Measurements from ENCODE around the gene GRPEL1. TPM values are rescaled to one million over a fixed set of nuclear protein-coding genes. Genes with fewer than 3 reads are reported as not detected.

Gene GRPEL1
- 10 to 100 TPM in 4 of 5 donors, not detected in 1; 11.4 to 53.6 (median 19.6) TPM for total RNA-seq
- 10 to 100 TPM; 20.5 to 33.6 (median 25.5) TPM for polyA plus RNA-seq
- long read RNA-seq, donor 1, transcript GRPEL1-201 (4 exons, 2,775 nt), result major isoform, 9 of 9 reads
- long read RNA-seq, donor 1, partial matches to known transcripts, result 0 of 9 reads
- long read RNA-seq, donor 1, other reads (novel, unspliced or antisense), result 0 of 9 reads
- long read RNA-seq, donor 2, transcript GRPEL1-201 (4 exons, 2,775 nt), result major isoform, 7 of 8 reads
- long read RNA-seq, donor 2, partial matches to known transcripts, result 0 of 8 reads
- long read RNA-seq, donor 2, other reads (novel, unspliced or antisense), result 0 of 8 reads
- long read RNA-seq, donor 3, transcript GRPEL1-201 (4 exons, 2,775 nt), result major isoform, 5 of 7 reads
- long read RNA-seq, donor 3, partial matches to known transcripts, result 0 of 7 reads
- long read RNA-seq, donor 3, other reads (novel, unspliced or antisense), result 0 of 7 reads
- long read RNA-seq, donor 4, partial matches to known transcripts, result 0 of 1 reads
- long read RNA-seq, donor 4, other reads (novel, unspliced or antisense), result 0 of 1 reads
- long read RNA-seq, donor 5, transcript GRPEL1-201 (4 exons, 2,775 nt), result major isoform, 11 of 12 reads
- long read RNA-seq, donor 5, partial matches to known transcripts, result 0 of 12 reads
- long read RNA-seq, donor 5, other reads (novel, unspliced or antisense), result 0 of 12 reads
- long read RNA-seq, donor 6, result 0 reads
- long read RNA-seq, donor 7, transcript GRPEL1-201 (4 exons, 2,775 nt), result major isoform, 11 of 11 reads
- long read RNA-seq, donor 7, partial matches to known transcripts, result 0 of 11 reads
- long read RNA-seq, donor 7, other reads (novel, unspliced or antisense), result 0 of 11 reads
- long read RNA-seq, donor 8, transcript GRPEL1-201 (4 exons, 2,775 nt), result major isoform, 12 of 13 reads
- long read RNA-seq, donor 8, partial matches to known transcripts, result 0 of 13 reads
- long read RNA-seq, donor 8, other reads (novel, unspliced or antisense), result 0 of 13 reads
- long read RNA-seq, donor 9, transcript GRPEL1-201 (4 exons, 2,775 nt), result major isoform, 11 of 11 reads
- long read RNA-seq, donor 9, partial matches to known transcripts, result 0 of 11 reads
- long read RNA-seq, donor 9, other reads (novel, unspliced or antisense), result 0 of 11 reads
- long read RNA-seq, donor 10, partial matches to known transcripts, result 0 of 4 reads
- long read RNA-seq, donor 10, other reads (novel, unspliced or antisense), result 0 of 4 reads

- no peaks in the 10 kb centered on the region for H3K9me3 ChIP-seq
- H3K27me3 ChIP-seq, result no peaks in the 10 kb centered on the region
- peak within 1 kb of the TSS; percentile 82 to 97 (median 90) for H3K4me3 ChIP-seq
- H3K4me1 ChIP-seq, result peaks cover 23 to 66% (median 44%) of the 10 kb centered on the region in 4 donors
- 0 to 2% (median 0%) methylated on average over 23 to 81 of the region's 81 CpGs for WGBS, 5 donors
- H3K27ac ChIP-seq, result peak within 1 kb of the TSS; percentile 92 to 96 (median 93)
- TF ChIP-seq POLR2A (IDR thresholded peaks at IDR 0.05), result peak in 2 of 4 donors; percentile 90 to 94
- TF ChIP-seq POLR2AphosphoS5 (IDR thresholded peaks at IDR 0.05), result peak; percentile 98 to 100 (median 100)
- TF ChIP-seq EP300 (IDR thresholded peaks at IDR 0.05), result no peak
- intact Hi-C loops (cut with DNase I; ENCODE audit: low total_unique reads), result no loop called here
- DNase-seq, result peak; percentile 100
- peaks cover 15 to 26% (median 22%) of the 10 kb centered on the region in 4 donors for H3K36me3 ChIP-seq
Observed at GRCh38 chr4:7067452-7068278, at the start of gene GRPEL1. Gene GRPEL1 (minus strand): TSS chr4:7068064. CDS start chr4:7068032, 32 bp downstream.

DNA sequence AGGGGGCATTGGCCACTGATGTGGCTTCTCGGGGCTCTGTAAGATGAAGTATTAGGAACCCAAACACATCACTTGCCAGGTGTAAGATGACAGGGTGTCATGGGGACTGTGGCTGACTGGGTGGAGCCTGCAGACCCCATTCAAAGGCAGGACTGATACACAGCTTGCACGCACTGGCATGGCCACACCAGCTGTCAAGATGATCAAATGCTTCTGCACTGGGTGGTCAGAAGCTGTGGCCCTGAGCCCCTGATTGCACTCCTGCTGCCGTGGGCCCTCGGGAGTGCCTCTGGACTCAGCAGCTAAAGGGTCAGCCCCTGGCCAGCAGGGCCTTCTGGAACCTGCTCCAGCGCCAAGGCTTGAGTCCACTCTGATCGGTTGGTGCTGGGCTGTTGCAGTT is 48.8 kb upstream of the GRPEL1 start:
- Histone ChIP-seq H3K4me1 (peaks cover 0 to 5% (median 0%) of the 10 kb centered on the region in 4 donors), H3K36me3 (no peaks in the 10 kb centered on the region), H3K9me3 (no peaks in the 10 kb centered on the region), H3K4me3 (no peak overlapping the region), H3K27me3 (no peaks in the 10 kb centered on the region), H3K27ac (no peak overlapping the region)
- TF ChIP-seq EP300 (IDR thresholded peaks at IDR 0.05) (no peak), POLR2A (IDR thresholded peaks at IDR 0.05) (no peak), CTCF (IDR thresholded peaks at IDR 0.05) (no peak), POLR2AphosphoS5 (IDR thresholded peaks at IDR 0.05) (no peak)
- intact Hi-C loops (cut with DNase I; ENCODE audit: low total_unique reads), result loop anchor here (10.0 kb wide), 1 partner anchor 542 kb away; the partner anchor contains the start of gene MAN2B2
- WGBS, 5 donors, result 50 to 82% (median 64%) methylated on average over 2 to 6 of the region's 6 CpGs
- no peak for DNase-seq

- no peak overlapping the region for H3K4me3 ChIP-seq
- no peak for TF ChIP-seq POLR2A (IDR thresholded peaks at IDR 0.05)
- TF ChIP-seq EP300 (IDR thresholded peaks at IDR 0.05), result no peak
- TF ChIP-seq POLR2AphosphoS5 (IDR thresholded peaks at IDR 0.05), result no peak
- no peak for TF ChIP-seq CTCF (IDR thresholded peaks at IDR 0.05)
- H3K9me3 ChIP-seq, result no peaks in the 10 kb centered on the region
- H3K27ac ChIP-seq, result no peak overlapping the region
- no peak for DNase-seq
- no peaks in the 10 kb centered on the region for H3K27me3 ChIP-seq
- no peaks in the 10 kb centered on the region for H3K4me1 ChIP-seq
- intact Hi-C loops (cut with DNase I; ENCODE audit: low total_unique reads), result loop anchor here (10.0 kb wide), 1 partner anchor 541 kb away; the partner anchor contains the start of gene MAN2B2
- no peaks in the 10 kb centered on the region for H3K36me3 ChIP-seq
- WGBS, 5 donors, result 79 to 92% (median 88%) methylated on average over 16 to 22 of the region's 22 CpGs
Observed at GRCh38 chr4:7115557-7116340, 47.9 kb upstream of the GRPEL1 start.
